ENCODE data around the gene SASS6.

GRCh38 chr1:100101564-100101963 lies 31.2 kb downstream of the SASS6 start:
- TF ChIP-seq CTCF (IDR thresholded peaks at IDR 0.05) (no peak), POLR2AphosphoS5 (IDR thresholded peaks at IDR 0.05; ENCODE audit: insufficient read depth in 1 of 2, low read depth in 1 of 2) (no peak)
